NCI-H187 (cell line): Measurements from ENCODE around the gene SLC4A4.

Experiments
- DNase-seq, 2 experiments: peaks; one replicate each; lab custom pipeline; 2025; lab: John Stamatoyannopoulos, UW

Gene SLC4A4

GRCh38 chr4:71602289-71602900 lies 263.6 kb downstream of the SLC4A4 start:
- no peak for DNase-seq

GRCh38 chr4:71604785-71605184 lies 266.0 kb downstream of the SLC4A4 start:
- DNase-seq: no peak

GRCh38 chr4:71607109-71607508 lies 268.3 kb downstream of the SLC4A4 start:
- no peak for DNase-seq

- no peak for DNase-seq
Measured at GRCh38 chr4:71607780-71608677, 269.2 kb downstream of the SLC4A4 start.

GRCh38 chr4:71608678-71609071 lies 269.9 kb downstream of the SLC4A4 start:
- no peak for DNase-seq

- no peak for DNase-seq
Measured at GRCh38 chr4:71609167-71609566, 270.3 kb downstream of the SLC4A4 start.

GRCh38 chr4:71609651-71610050 lies 270.8 kb downstream of the SLC4A4 start:
- no peak for DNase-seq

GRCh38 chr4:71614621-71615020 lies 275.8 kb downstream of the SLC4A4 start:
- DNase-seq: no peak

DNA sequence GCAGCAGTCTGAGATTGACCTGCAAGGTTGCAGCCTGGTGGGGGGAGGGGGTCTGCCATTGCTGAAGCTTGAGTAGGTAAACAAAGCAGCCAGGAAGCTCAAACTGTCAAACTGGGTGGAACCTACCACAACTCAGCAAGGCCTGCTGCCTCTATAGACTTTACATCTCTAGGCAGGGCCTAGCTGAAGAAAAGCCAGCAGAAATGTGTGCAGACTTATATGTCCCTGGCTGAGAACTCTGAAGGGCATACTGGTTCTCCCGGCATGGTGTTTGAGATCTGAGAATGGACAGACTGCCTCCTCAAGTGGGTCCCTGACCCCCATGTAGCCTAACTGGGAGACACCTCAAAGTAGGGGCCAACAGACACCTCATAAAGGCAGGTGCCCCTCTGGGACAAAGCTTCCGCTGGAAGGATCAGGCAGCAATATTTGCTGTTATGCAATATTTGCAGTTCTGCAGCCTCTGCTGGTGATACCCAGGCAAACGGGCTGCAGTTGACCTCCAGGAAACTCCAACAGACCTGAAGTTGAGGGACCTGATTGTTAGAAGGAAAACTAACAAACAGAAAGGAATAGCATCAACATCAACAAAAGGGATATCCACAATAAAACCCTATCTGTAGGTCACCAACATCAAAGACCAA lies 277.5 kb downstream of the SLC4A4 start:
- no peak for DNase-seq
